Measurements from ENCODE around the gene DEPDC1. TPM values are rescaled to one million over a fixed set of nuclear protein-coding genes. Genes with fewer than 3 reads are reported as not detected.
"Not testable (repeated sequence)": the region's sequence is repeated elsewhere in the genome, so short reads cannot be mapped to it uniquely, and the experiment has no call there.

Gene DEPDC1
- total RNA-seq, 2 experiments from 2014 or later: 13.3 to 15.5 TPM

GRCh38 chr1:68492255-68492654, 4.6 kb downstream of the DEPDC1 start:
- H3K27ac Mint-ChIP-seq, H3K36me3 Mint-ChIP-seq: not testable (repeated sequence)

GRCh38 chr1:68490046-68490651, 6.7 kb downstream of the DEPDC1 start:
- no peaks in the 10 kb centered on the region for H3K4me1 Mint-ChIP-seq
- H3K36me3 Mint-ChIP-seq: no peaks in the 10 kb centered on the region

More at GRCh38 chr1:68492255-68492654, 4.6 kb downstream of the DEPDC1 start:
- H3K27me3 Mint-ChIP-seq: peaks cover 17% of the 10 kb centered on the region
- not testable (repeated sequence) for H3K9me3 Mint-ChIP-seq, H3K4me3 Mint-ChIP-seq, DNase-seq, H3K4me1 Mint-ChIP-seq

GRCh38 chr1:68485431-68486022, 11.4 kb downstream of the DEPDC1 start:
- DNase-seq: no peak
- no peak overlapping the region for H3K27ac Mint-ChIP-seq
- no peak overlapping the region for H3K4me3 Mint-ChIP-seq
- H3K27me3 Mint-ChIP-seq: no peaks in the 10 kb centered on the region
- peaks cover 4% of the 10 kb centered on the region for H3K36me3 Mint-ChIP-seq
- no peaks in the 10 kb centered on the region for H3K4me1 Mint-ChIP-seq
- no peaks in the 10 kb centered on the region for H3K9me3 Mint-ChIP-seq

More at GRCh38 chr1:68490046-68490651, 6.7 kb downstream of the DEPDC1 start:
- Mint-ChIP-seq H3K9me3 (no peaks in the 10 kb centered on the region), H3K4me3 (no peak overlapping the region), H3K27me3 (peaks cover under 1% of the 10 kb centered on the region), H3K27ac (no peak overlapping the region)
- no peak for DNase-seq

- H3K4me3 Mint-ChIP-seq: no peak overlapping the region
- no peaks in the 10 kb centered on the region for H3K4me1 Mint-ChIP-seq
- peaks cover 4% of the 10 kb centered on the region for H3K36me3 Mint-ChIP-seq
- H3K27me3 Mint-ChIP-seq: no peaks in the 10 kb centered on the region
- H3K27ac Mint-ChIP-seq: no peak overlapping the region
- DNase-seq: no peak
- no peaks in the 10 kb centered on the region for H3K9me3 Mint-ChIP-seq
These were observed 12.3 kb downstream of the DEPDC1 start for GRCh38 chr1:68484618-68485017.

- H3K4me3 Mint-ChIP-seq: no peak overlapping the region
These were observed 15.8 kb downstream of the DEPDC1 start for GRCh38 chr1:68481041-68481440.

GRCh38 chr1:68479501-68479900, 17.4 kb downstream of the DEPDC1 start:
- H3K27me3 Mint-ChIP-seq: no peaks in the 10 kb centered on the region
- H3K4me1 Mint-ChIP-seq: no peaks in the 10 kb centered on the region
- no peak for DNase-seq
- H3K36me3 Mint-ChIP-seq: peaks cover 8% of the 10 kb centered on the region
- no peak overlapping the region for H3K4me3 Mint-ChIP-seq
- no peak overlapping the region for H3K27ac Mint-ChIP-seq
- H3K9me3 Mint-ChIP-seq: no peaks in the 10 kb centered on the region

More at GRCh38 chr1:68481041-68481440, 15.8 kb downstream of the DEPDC1 start:
- no peaks in the 10 kb centered on the region for H3K4me1 Mint-ChIP-seq
- no peak overlapping the region for H3K27ac Mint-ChIP-seq
- peaks cover 8% of the 10 kb centered on the region for H3K36me3 Mint-ChIP-seq
- no peaks in the 10 kb centered on the region for H3K27me3 Mint-ChIP-seq
- DNase-seq: no peak
- H3K9me3 Mint-ChIP-seq: no peaks in the 10 kb centered on the region

GRCh38 chr1:68478662-68479061, 18.2 kb downstream of the DEPDC1 start:
- no peak overlapping the region for H3K27ac Mint-ChIP-seq
- no peaks in the 10 kb centered on the region for H3K4me1 Mint-ChIP-seq
- H3K4me3 Mint-ChIP-seq: no peak overlapping the region
- no peaks in the 10 kb centered on the region for H3K27me3 Mint-ChIP-seq
- no peak for DNase-seq
- H3K36me3 Mint-ChIP-seq: peaks cover 8% of the 10 kb centered on the region
- H3K9me3 Mint-ChIP-seq: no peaks in the 10 kb centered on the region

GRCh38 chr1:68476626-68477025, 20.3 kb downstream of the DEPDC1 start:
- not testable (repeated sequence) for H3K4me1 Mint-ChIP-seq, H3K36me3 Mint-ChIP-seq, H3K27ac Mint-ChIP-seq, H3K4me3 Mint-ChIP-seq, H3K27me3 Mint-ChIP-seq, H3K9me3 Mint-ChIP-seq, DNase-seq

GRCh38 chr1:68473060-68473459, 23.8 kb downstream of the DEPDC1 start:
- no peak for DNase-seq
- H3K36me3 Mint-ChIP-seq: no peaks in the 10 kb centered on the region
- H3K27me3 Mint-ChIP-seq: no peaks in the 10 kb centered on the region
- H3K4me1 Mint-ChIP-seq: no peaks in the 10 kb centered on the region
- no peak overlapping the region for H3K4me3 Mint-ChIP-seq
- H3K27ac Mint-ChIP-seq: no peak overlapping the region
- no peaks in the 10 kb centered on the region for H3K9me3 Mint-ChIP-seq

GRCh38 chr1:68470388-68470970, 26.4 kb downstream of the DEPDC1 start:
- H3K36me3 Mint-ChIP-seq: no peaks in the 10 kb centered on the region
- no peak overlapping the region for H3K4me3 Mint-ChIP-seq
- H3K9me3 Mint-ChIP-seq: no peaks in the 10 kb centered on the region
- H3K27me3 Mint-ChIP-seq: peaks cover 3% of the 10 kb centered on the region
- no peak overlapping the region for H3K27ac Mint-ChIP-seq
- DNase-seq: no peak
- H3K4me1 Mint-ChIP-seq: no peaks in the 10 kb centered on the region

- DNase-seq: no peak
These were observed 32.0 kb downstream of the DEPDC1 start for GRCh38 chr1:68464891-68465290.

GRCh38 chr1:68460935-68461334, 35.9 kb downstream of the DEPDC1 start:
- Mint-ChIP-seq H3K36me3 (no peaks in the 10 kb centered on the region), H3K9me3 (peaks cover 5% of the 10 kb centered on the region), H3K4me3 (no peak overlapping the region), H3K27me3 (peaks cover 6% of the 10 kb centered on the region), H3K27ac (no peak overlapping the region), H3K4me1 (no peaks in the 10 kb centered on the region)
- no peak for DNase-seq

More at GRCh38 chr1:68464891-68465290, 32.0 kb downstream of the DEPDC1 start:
- Mint-ChIP-seq H3K36me3 (no peaks in the 10 kb centered on the region), H3K4me1 (no peaks in the 10 kb centered on the region), H3K4me3 (no peak overlapping the region), H3K9me3 (peaks cover 5% of the 10 kb centered on the region), H3K27me3 (peaks cover 7% of the 10 kb centered on the region), H3K27ac (no peak overlapping the region)

- H3K4me1 Mint-ChIP-seq: no peaks in the 10 kb centered on the region
- no peak for DNase-seq
- no peaks in the 10 kb centered on the region for H3K36me3 Mint-ChIP-seq
- peaks cover 5% of the 10 kb centered on the region for H3K9me3 Mint-ChIP-seq
- peaks cover 3% of the 10 kb centered on the region for H3K27me3 Mint-ChIP-seq
- no peak overlapping the region for H3K27ac Mint-ChIP-seq
- H3K4me3 Mint-ChIP-seq: no peak overlapping the region
These were observed 37.1 kb downstream of the DEPDC1 start for GRCh38 chr1:68459796-68460195.

GRCh38 chr1:68459091-68459490, 37.8 kb downstream of the DEPDC1 start:
- Mint-ChIP-seq H3K4me1 (no peaks in the 10 kb centered on the region), H3K9me3 (peaks cover 5% of the 10 kb centered on the region), H3K27ac (no peak overlapping the region), H3K4me3 (no peak overlapping the region), H3K27me3 (peaks cover 3% of the 10 kb centered on the region), H3K36me3 (no peaks in the 10 kb centered on the region)
- no peak for DNase-seq

GRCh38 chr1:68456202-68456601, 40.7 kb downstream of the DEPDC1 start:
- peaks cover 3% of the 10 kb centered on the region for H3K27me3 Mint-ChIP-seq
- DNase-seq: no peak
- no peaks in the 10 kb centered on the region for H3K4me1 Mint-ChIP-seq
- H3K36me3 Mint-ChIP-seq: no peaks in the 10 kb centered on the region
- H3K4me3 Mint-ChIP-seq: no peak overlapping the region
- H3K9me3 Mint-ChIP-seq: no peaks in the 10 kb centered on the region
- no peak overlapping the region for H3K27ac Mint-ChIP-seq

- H3K27me3 Mint-ChIP-seq: no peaks in the 10 kb centered on the region
- H3K4me1 Mint-ChIP-seq: no peaks in the 10 kb centered on the region
These were observed 42.3 kb downstream of the DEPDC1 start for GRCh38 chr1:68454534-68454933.

More at GRCh38 chr1:68454534-68454933, 42.3 kb downstream of the DEPDC1 start:
- Mint-ChIP-seq H3K4me3 (no peak overlapping the region), H3K36me3 (no peaks in the 10 kb centered on the region), H3K9me3 (no peaks in the 10 kb centered on the region), H3K27ac (no peak overlapping the region)
- no peak for DNase-seq
